SK-N-SH (cell line): ENCODE results near the gene ARPC5. TPM values are rescaled to one million over a fixed set of nuclear protein-coding genes. Genes with fewer than 3 reads are reported as not detected.
"Not testable (repeated sequence)": the region's sequence is repeated elsewhere in the genome, so short reads cannot be mapped to it uniquely, and the experiment has no call there.

Experiments
- CTCF ChIA-PET: fragments of 300-600, 350-600 bp; formaldehyde crosslinking; extraction: SDS; loops from one replicate; lab custom pipeline; 2021; lab: Yijun Ruan, JAX
- POLR2A ChIA-PET: fragments of 350-600 bp; sonication (Branson Sonifier 250); formaldehyde crosslinking; extraction: SDS; loops from one replicate; lab custom pipeline; 2020; ENCODE audit warnings: antibody characterized with exemption, inconsistent platforms; lab: Yijun Ruan, JAX
- DNase-seq: peaks from one replicate; pipeline ENCODE4 v3.0.0; 2012
- H2AFZ ChIP-seq: fragments of 200-600 bp; sonication (generic); 2 replicates; pipeline ENCODE4 v1.8.1; 2016; ENCODE audit warnings: antibody characterized with exemption, mild to moderate bottlenecking, low read depth
- H3F3A ChIP-seq: fragments of 200-600 bp; sonication (generic); replicated peaks from 2 replicates; pipeline ENCODE3; 2016; ENCODE audit warnings: antibody characterized with exemption, mild to moderate bottlenecking; ENCODE audit not compliant: insufficient read depth
- H3K27ac ChIP-seq, 2 experiments: fragments of 200-500 bp in 1 of 2; fragments of 200-600 bp in 1 of 2; sonication (Bioruptor generic) in 1 of 2; sonication (generic), shearing (Covaris generic) in 1 of 2; 2 replicates each; pipeline versions ENCODE4 v1.5.1 to v1.6.1; 2014 to 2016; ENCODE audit warnings: low read depth in 2 of 2, inconsistent platforms in 1 of 2, low read length in 1 of 2, mild to moderate bottlenecking in 1 of 2, mixed read lengths in 1 of 2
- H3K27me3 ChIP-seq: fragments of 200-600 bp; sonication (generic), shearing (Covaris generic); 2 replicates; pipeline ENCODE4 v1.6.1; 2016; ENCODE audit warnings: mixed run types; ENCODE audit not compliant: insufficient read depth
- H3K36me3 ChIP-seq, 2 experiments: fragments of 200-500 bp in 1 of 2; fragments of 200-600 bp in 1 of 2; sonication (Bioruptor generic) in 1 of 2; sonication (generic) in 1 of 2; replicated peaks in 1 of 2; 2 replicates each; pipeline versions ENCODE3 to v1.5.1; 2014 to 2016; ENCODE audit warnings: low read length in 1 of 2, mild to moderate bottlenecking in 1 of 2; ENCODE audit not compliant: insufficient read depth in 2 of 2, control insufficient read depth in 1 of 2
- H3K4me1 ChIP-seq, 2 experiments: fragments of 200-500 bp in 1 of 2; fragments of 200-600 bp in 1 of 2; sonication (Bioruptor generic) in 1 of 2; sonication (generic), shearing (Covaris generic) in 1 of 2; 2 replicates each; pipeline versions ENCODE4 v1.5.1 to v1.6.1; 2014 to 2016; ENCODE audit warnings: low read depth in 1 of 2, low read length in 1 of 2, mixed run types in 1 of 2; ENCODE audit not compliant: insufficient read depth in 2 of 2, control insufficient read depth in 1 of 2
- H3K4me2 ChIP-seq: fragments of 200-600 bp; sonication (generic), shearing (Covaris generic); 2 replicates; pipeline ENCODE4 v1.6.1; 2017; ENCODE audit warnings: mixed run types
- H3K4me3 ChIP-seq, 2 experiments: fragments of 200-500 bp in 1 of 2; fragments of 200-600 bp in 1 of 2; sonication (Bioruptor generic) in 1 of 2; sonication (generic), shearing (Covaris generic) in 1 of 2; 2 replicates each; pipeline versions ENCODE4 v1.5.1 to v1.8.1; 2014 to 2016; ENCODE audit warnings: low read depth in 2 of 2, inconsistent platforms in 1 of 2, low read length in 1 of 2, mild to moderate bottlenecking in 1 of 2, mixed read lengths in 1 of 2, moderate library complexity in 1 of 2
- H3K79me2 ChIP-seq: fragments of 200-600 bp; sonication (generic); 2 replicates; pipeline ENCODE4 v1.8.1; 2017; ENCODE audit warnings: mild to moderate bottlenecking; ENCODE audit not compliant: insufficient read depth
- H3K9ac ChIP-seq: fragments of 200-600 bp; sonication (generic); 2 replicates; pipeline ENCODE4 v1.6.1; 2017; ENCODE audit warnings: mixed run types
- H3K9me2 ChIP-seq: fragments of 200-600 bp; sonication (generic); 2 replicates; pipeline ENCODE4 v1.6.1; 2017; ENCODE audit warnings: mixed run types
- H3K9me3 ChIP-seq: fragments of 200-600 bp; sonication (generic); 2 replicates; pipeline ENCODE4 v1.6.1; 2017; ENCODE audit warnings: mixed run types, mild to moderate bottlenecking, moderate library complexity
- H4K20me1 ChIP-seq: fragments of 200-600 bp; sonication (generic); 2 replicates; pipeline ENCODE4 v1.6.1; 2017; ENCODE audit warnings: mild to moderate bottlenecking, mixed run types; ENCODE audit not compliant: insufficient read depth
- ELF1 ChIP-seq: IDR thresholded peaks from 2 replicates; pipeline ENCODE4 v1.4.0; 2012
- EP300 ChIP-seq, 2 experiments: IDR thresholded peaks; 2 replicates each; pipeline versions ENCODE4 v1.4.0 to v1.6.1; 2012; ENCODE audit warnings: borderline replicate concordance in 1 of 2, low read depth in 1 of 2, low read length in 1 of 2
- EZH2phosphoT487 ChIP-seq: fragments of 200-600 bp; sonication (generic); IDR thresholded peaks from 2 replicates; pipeline ENCODE4 v1.6.1; 2017; ENCODE audit warnings: low read depth, mixed run types, mild to moderate bottlenecking, antibody characterized with exemption, moderate library complexity, borderline replicate concordance
- FOSL2 ChIP-seq: IDR thresholded peaks from 2 replicates; pipeline ENCODE4 v1.4.0; 2012; ENCODE audit warnings: low read depth, mild to moderate bottlenecking, moderate library complexity, borderline replicate concordance
- FOXJ3 ChIP-seq: sonication (generic); formaldehyde crosslinking; IDR thresholded peaks from 2 replicates; pipeline ENCODE4 v1.5.1; 2020; ENCODE audit warnings: mild to moderate bottlenecking, missing genetic modification reagents
- GATA2 ChIP-seq: sonication (generic); formaldehyde crosslinking; IDR thresholded peaks from 2 replicates; pipeline ENCODE4 v1.5.0; 2020; ENCODE audit warnings: mild to moderate bottlenecking, missing genetic modification reagents
- JUND ChIP-seq: IDR thresholded peaks from 2 replicates; pipeline ENCODE4 v1.4.0; 2012
- MEF2A ChIP-seq: IDR thresholded peaks from 2 replicates; pipeline ENCODE4 v1.4.0; 2012; ENCODE audit warnings: low read depth, borderline replicate concordance
- NRF1 ChIP-seq: IDR thresholded peaks from 2 replicates; pipeline ENCODE4 v1.6.1; 2012; ENCODE audit warnings: low read depth, mild to moderate bottlenecking, low read length
- RAD21 ChIP-seq: IDR thresholded peaks from 2 replicates; pipeline ENCODE4 v1.6.1; 2012; ENCODE audit warnings: mild to moderate bottlenecking, low read length
- RXRA ChIP-seq: IDR thresholded peaks from 2 replicates; pipeline ENCODE4 v1.4.0; 2012; ENCODE audit warnings: low read depth, mild to moderate bottlenecking, borderline replicate concordance
- SMC3 ChIP-seq: IDR thresholded peaks from 2 replicates; pipeline ENCODE4 v1.6.1; 2012; ENCODE audit warnings: low read depth, low read length, improper control_type of control experiment
- TEAD4 ChIP-seq: IDR thresholded peaks from 2 replicates; pipeline ENCODE4 v1.4.0; 2012; ENCODE audit warnings: mild to moderate bottlenecking, borderline replicate concordance; ENCODE audit not compliant: insufficient read depth
- WGBS: methylation state at CpG from one replicate; pipeline ENCODE4 v1.1.6; 2017; ENCODE audit warnings: low lambda C conversion rate; 5-methylcytosine and 5-hydroxymethylcytosine counted together
- polyA plus RNA-seq, 3 experiments: library from polyadenylated mRNA; depleted of rRNA; stranded (reverse); fragments of >200 nt; gene quantifications; 2 replicates each; pipeline ENCODE4 v1.2.3, GENCODE V29; 2012
- TF ChIP-seq, protein P1 (sequence below): IDR thresholded peaks from 2 replicates; pipeline ENCODE4 v1.4.0; 2012; ENCODE audit warnings: low read depth
- TF ChIP-seq, protein P2 (sequence below): IDR thresholded peaks from 2 replicates; pipeline ENCODE4 v1.4.0; 2012; ENCODE audit warnings: low read depth, borderline replicate concordance
- TF ChIP-seq, protein P3 (sequence below): fragments of 200-600 bp; sonication (generic); IDR thresholded peaks from 2 replicates; pipeline ENCODE4 v1.6.1; 2017; ENCODE audit warnings: antibody characterized with exemption, mild to moderate bottlenecking, moderate library complexity
- TF ChIP-seq, protein P4 (sequence below): fragments of 150-350 bp; IDR thresholded peaks from 2 replicates; pipeline ENCODE4 v1.6.1; 2017; ENCODE audit warnings: antibody characterized with exemption, low read length, low read depth, borderline replicate concordance

The ARPC5 gene
- polyA plus RNA-seq, 1 of the 3 experiments (the other 2 are of a cell fraction) = 66.8 TPM

DNA sequence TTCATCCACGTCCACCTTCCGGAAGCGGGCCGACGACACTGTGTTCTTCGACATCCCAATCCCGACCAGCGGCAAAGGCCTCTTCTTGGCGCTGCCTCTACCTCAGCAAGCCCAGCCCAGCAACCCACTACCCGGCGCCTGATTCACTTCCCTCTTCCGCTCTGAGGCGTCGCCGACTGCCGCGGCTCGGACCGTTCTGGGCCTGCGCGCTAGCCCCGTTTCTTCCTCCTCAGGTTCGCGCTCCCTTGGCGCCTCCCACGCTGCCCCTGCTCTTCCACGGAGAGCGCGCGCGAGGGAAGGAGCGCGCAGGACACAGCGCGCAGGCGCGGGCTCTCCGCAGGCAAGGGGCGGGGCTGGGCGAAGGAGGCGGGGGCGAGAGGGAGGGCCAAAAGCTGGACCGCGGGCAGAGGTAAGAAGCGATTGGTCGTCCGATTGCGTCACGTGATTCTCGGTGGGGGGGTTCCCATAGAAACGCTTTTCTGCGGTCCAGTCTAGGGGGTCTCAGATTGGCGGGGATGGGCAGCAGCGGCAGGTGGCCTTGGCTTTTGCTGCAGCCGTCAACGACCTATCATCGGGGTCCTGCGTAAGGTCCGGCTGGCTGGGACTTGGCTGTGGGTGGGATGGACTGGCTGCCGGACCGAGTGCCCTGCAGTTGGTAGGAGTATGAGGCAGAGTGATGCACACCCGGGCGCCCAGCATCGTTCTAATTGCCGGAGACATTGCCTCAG lies at the start of gene ARPC5 (continued):
- TF ChIP-seq EP300 (IDR thresholded peaks at IDR 0.05; ENCODE audit: borderline replicate concordance in 1 of 2, low read depth in 1 of 2, low read length in 1 of 2) = no peak
- TF ChIP-seq ELF1 = peak; percentile 85
- no peak; the same call in 1 of the 2 replicates for TF ChIP-seq FOXJ3
- no peak for TF ChIP-seq EZH2phosphoT487
- TF ChIP-seq, protein P1, sequence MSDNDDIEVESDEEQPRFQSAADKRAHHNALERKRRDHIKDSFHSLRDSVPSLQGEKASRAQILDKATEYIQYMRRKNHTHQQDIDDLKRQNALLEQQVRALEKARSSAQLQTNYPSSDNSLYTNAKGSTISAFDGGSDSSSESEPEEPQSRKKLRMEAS = peak; percentile 58
- TF ChIP-seq FOSL2 = peak; percentile 17; the same call in 1 of the 2 replicates
- TF ChIP-seq GATA2 (CRISPR knock-in tag) = no peak
- TF ChIP-seq JUND = no peak
- TF ChIP-seq RAD21 = no peak
- TF ChIP-seq, protein P2, sequence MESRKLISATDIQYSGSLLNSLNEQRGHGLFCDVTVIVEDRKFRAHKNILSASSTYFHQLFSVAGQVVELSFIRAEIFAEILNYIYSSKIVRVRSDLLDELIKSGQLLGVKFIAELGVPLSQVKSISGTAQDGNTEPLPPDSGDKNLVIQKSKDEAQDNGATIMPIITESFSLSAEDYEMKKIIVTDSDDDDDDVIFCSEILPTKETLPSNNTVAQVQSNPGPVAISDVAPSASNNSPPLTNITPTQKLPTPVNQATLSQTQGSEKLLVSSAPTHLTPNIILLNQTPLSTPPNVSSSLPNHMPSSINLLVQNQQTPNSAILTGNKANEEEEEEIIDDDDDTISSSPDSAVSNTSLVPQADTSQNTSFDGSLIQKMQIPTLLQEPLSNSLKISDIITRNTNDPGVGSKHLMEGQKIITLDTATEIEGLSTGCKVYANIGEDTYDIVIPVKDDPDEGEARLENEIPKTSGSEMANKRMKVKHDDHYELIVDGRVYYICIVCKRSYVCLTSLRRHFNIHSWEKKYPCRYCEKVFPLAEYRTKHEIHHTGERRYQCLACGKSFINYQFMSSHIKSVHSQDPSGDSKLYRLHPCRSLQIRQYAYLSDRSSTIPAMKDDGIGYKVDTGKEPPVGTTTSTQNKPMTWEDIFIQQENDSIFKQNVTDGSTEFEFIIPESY = no peak
- TF ChIP-seq, all 33 proteins: peak for 17

DNA sequence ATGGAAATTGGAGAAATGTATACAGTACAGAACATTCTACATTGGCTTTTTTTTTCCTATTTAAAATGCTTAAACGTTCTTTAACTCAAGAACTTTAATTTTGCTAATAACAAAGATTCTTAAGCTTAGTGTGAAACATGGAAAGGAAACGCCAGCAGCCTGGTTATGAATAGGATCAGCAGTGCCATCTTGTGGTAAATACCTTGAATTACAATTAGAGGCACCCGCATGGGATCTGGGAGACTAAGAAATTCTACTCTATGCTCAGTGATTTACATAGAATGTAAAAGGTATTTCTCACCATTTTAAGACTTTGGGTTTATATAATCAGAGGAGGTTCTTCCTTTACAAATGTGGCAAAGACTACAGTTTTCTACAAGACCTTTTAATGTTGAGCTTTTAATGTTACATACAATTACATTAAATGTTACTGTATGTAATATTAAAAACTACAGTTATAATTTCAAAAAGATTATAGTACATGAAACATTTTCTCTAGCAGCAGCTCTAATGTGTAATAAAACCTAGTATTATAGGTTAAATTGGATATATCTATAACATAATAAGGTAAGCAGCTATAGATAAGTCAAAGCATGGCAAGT lies 49.6 kb upstream of the ARPC5 start:
- Histone ChIP-seq H3K36me3 (no peaks in the 10 kb centered on the region), H3K79me2 (no peaks in the 10 kb centered on the region), H3K27me3 (no peaks in the 10 kb centered on the region), H4K20me1 (no peaks in the 10 kb centered on the region), H3K9ac (no peak overlapping the region), H3K4me3 (no peak overlapping the region; a peak in 1 of 4 replicates), H3K4me2 (no peak overlapping the region), H2AFZ (no peak overlapping the region), H3K27ac (no peak overlapping the region), H3K4me1 (no peaks in the 10 kb centered on the region), H3K9me2 (no peaks in the 10 kb centered on the region), H3K9me3 (no peaks in the 10 kb centered on the region), H3F3A (no peaks in the 10 kb centered on the region)
- 24% methylated on average over 3 of the region's 3 CpGs for whole genome bisulfite sequencing
- ChIA-PET POLR2A (no interaction called here), CTCF (interaction anchor here (0.6 to 2.8 kb wide), 41 partner anchors 8 to 570 kb away, joined by 3 to 39 read pairs (median 4); no protein-coding TSS in a partner anchor)
- DNase-seq = peak; percentile 56
- TF ChIP-seq, protein P3, sequence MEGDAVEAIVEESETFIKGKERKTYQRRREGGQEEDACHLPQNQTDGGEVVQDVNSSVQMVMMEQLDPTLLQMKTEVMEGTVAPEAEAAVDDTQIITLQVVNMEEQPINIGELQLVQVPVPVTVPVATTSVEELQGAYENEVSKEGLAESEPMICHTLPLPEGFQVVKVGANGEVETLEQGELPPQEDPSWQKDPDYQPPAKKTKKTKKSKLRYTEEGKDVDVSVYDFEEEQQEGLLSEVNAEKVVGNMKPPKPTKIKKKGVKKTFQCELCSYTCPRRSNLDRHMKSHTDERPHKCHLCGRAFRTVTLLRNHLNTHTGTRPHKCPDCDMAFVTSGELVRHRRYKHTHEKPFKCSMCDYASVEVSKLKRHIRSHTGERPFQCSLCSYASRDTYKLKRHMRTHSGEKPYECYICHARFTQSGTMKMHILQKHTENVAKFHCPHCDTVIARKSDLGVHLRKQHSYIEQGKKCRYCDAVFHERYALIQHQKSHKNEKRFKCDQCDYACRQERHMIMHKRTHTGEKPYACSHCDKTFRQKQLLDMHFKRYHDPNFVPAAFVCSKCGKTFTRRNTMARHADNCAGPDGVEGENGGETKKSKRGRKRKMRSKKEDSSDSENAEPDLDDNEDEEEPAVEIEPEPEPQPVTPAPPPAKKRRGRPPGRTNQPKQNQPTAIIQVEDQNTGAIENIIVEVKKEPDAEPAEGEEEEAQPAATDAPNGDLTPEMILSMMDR = peak; percentile 70
- TF ChIP-seq RAD21 (peak; percentile 77), SMC3 (peak; percentile 67), RXRA (no peak), MEF2A (no peak), NRF1 (no peak), TEAD4 (no peak)
- TF ChIP-seq, protein P4, sequence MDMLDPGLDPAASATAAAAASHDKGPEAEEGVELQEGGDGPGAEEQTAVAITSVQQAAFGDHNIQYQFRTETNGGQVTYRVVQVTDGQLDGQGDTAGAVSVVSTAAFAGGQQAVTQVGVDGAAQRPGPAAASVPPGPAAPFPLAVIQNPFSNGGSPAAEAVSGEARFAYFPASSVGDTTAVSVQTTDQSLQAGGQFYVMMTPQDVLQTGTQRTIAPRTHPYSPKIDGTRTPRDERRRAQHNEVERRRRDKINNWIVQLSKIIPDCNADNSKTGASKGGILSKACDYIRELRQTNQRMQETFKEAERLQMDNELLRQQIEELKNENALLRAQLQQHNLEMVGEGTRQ = no peak

DNA sequence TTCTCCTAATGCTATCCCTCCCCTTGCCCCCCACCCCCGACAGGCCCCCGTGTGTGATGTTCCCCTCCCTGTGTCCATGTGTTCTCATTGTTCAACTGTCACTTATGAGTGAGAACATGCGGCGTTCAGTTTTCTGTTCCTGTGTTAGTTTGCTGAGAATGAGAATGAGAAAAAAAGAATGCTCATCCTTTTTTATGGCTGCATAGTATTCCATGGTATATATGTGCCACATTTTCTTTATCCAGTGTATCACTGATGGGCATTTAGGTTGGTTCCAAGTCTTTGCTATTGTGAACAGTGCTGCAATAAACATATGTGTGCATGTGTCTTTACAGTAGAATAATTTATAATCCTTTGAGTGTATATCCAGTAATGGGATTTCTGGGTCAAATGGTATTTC lies 43.8 kb upstream of the ARPC5 start:
- CTCF ChIA-PET = interaction anchor here (0.9 to 2.0 kb wide), 2 partner anchors 237 kb away, joined by 3 to 7 read pairs; no protein-coding TSS in a partner anchor
- H2AFZ ChIP-seq, POLR2A ChIA-PET, H4K20me1 ChIP-seq, H3K9me3 ChIP-seq, H3K4me3 ChIP-seq, DNase-seq, H3K9me2 ChIP-seq, H3F3A ChIP-seq, H3K27ac ChIP-seq, H3K27me3 ChIP-seq, H3K9ac ChIP-seq, H3K79me2 ChIP-seq, H3K4me1 ChIP-seq, H3K4me2 ChIP-seq, H3K36me3 ChIP-seq: not testable (repeated sequence)
- WGBS = 100% methylated on average over 4 of the region's 4 CpGs
